ENCODE results near the gene GNG10. TPM values are rescaled to one million over a fixed set of nuclear protein-coding genes. Genes with fewer than 3 reads are reported as not detected.

Gene GNG10
- polyA plus RNA-seq, 1 experiment: 48.4 TPM

DNA sequence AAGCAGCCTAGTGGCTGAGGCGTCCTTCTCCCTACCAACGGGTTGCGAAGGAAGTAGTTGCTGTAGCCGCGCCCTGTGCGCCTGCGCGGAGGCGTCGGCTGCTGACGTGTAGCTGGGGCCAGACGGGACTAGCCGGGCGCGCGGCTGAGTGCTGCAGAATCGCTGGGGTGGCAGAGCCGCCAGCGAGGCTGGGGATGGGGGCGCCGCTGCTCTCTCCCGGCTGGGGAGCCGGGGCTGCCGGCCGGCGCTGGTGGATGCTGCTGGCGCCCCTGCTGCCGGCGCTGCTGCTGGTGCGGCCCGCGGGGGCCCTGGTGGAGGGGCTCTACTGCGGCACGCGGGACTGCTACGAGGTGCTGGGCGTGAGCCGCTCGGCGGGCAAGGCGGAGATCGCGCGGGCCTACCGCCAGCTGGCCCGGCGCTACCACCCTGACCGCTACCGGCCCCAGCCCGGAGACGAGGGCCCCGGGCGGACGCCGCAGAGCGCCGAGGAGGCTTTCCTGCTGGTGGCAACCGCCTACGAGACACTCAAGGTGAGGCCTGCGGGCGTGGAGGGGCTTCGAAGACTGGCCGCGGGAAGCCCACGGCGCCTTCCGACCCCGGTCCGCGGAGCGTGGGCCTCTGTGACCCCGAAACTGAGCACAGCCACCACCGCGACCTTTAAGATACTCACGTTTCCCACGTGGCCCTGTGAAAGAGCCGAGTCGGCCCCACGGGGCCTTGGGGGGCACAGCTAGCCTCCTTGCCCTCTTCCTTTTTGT lies 30.0 kb upstream of the GNG10 start, which contains the start of gene DNAJC25:
DNAJC25 (plus strand) TSS at position 121 of the 758 bp plus-strand sequence; CDS start at position 195, 74 bp downstream.
- Histone ChIP-seq H3K4me3 (ENCODE audit: low read depth, low read length) (peak within 1 kb of the TSS; percentile 86), H3K36me3 (ENCODE audit: control insufficient read depth, insufficient read depth, low read length) (no peaks in the 10 kb centered on the region), H3K27me3 (ENCODE audit: control insufficient read depth, insufficient read depth, low read length) (no peaks in the 10 kb centered on the region)
- TF ChIP-seq, protein P1, sequence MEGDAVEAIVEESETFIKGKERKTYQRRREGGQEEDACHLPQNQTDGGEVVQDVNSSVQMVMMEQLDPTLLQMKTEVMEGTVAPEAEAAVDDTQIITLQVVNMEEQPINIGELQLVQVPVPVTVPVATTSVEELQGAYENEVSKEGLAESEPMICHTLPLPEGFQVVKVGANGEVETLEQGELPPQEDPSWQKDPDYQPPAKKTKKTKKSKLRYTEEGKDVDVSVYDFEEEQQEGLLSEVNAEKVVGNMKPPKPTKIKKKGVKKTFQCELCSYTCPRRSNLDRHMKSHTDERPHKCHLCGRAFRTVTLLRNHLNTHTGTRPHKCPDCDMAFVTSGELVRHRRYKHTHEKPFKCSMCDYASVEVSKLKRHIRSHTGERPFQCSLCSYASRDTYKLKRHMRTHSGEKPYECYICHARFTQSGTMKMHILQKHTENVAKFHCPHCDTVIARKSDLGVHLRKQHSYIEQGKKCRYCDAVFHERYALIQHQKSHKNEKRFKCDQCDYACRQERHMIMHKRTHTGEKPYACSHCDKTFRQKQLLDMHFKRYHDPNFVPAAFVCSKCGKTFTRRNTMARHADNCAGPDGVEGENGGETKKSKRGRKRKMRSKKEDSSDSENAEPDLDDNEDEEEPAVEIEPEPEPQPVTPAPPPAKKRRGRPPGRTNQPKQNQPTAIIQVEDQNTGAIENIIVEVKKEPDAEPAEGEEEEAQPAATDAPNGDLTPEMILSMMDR (IDR thresholded peaks at IDR 0.05; ENCODE audit: insufficient read depth, low read depth, low read length): no peak
- POLR2A ChIA-PET: no interaction called here
- DNase-seq (ENCODE audit: low read depth): peak; percentile 91
- CTCF ChIA-PET: interaction anchor here (1.0 to 2.7 kb wide), 2 partner anchors 10 to 33 kb away, joined by 3 to 6 read pairs; no protein-coding TSS in a partner anchor

DNA sequence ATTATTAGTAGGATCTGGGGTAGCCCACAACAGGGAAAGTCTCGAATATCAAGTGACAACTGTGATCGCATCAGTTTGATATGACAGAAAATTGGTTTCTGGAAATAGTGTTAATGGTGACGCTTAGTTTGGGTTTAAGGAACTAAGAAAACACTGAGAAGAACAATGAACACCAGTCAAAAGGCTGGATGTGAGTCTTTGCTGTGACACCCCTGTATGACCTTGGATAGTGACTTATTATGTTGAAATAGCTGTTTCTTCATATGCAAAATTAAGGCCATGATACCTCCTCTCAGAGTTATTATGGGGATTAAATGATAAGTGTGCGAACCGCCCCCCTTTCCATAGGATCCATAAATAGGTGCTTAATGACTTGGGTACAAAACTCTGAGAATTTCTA lies 29.3 kb upstream of the GNG10 start:
- no peak for DNase-seq (ENCODE audit: low read depth)
- POLR2A ChIA-PET: no interaction called here

DNA sequence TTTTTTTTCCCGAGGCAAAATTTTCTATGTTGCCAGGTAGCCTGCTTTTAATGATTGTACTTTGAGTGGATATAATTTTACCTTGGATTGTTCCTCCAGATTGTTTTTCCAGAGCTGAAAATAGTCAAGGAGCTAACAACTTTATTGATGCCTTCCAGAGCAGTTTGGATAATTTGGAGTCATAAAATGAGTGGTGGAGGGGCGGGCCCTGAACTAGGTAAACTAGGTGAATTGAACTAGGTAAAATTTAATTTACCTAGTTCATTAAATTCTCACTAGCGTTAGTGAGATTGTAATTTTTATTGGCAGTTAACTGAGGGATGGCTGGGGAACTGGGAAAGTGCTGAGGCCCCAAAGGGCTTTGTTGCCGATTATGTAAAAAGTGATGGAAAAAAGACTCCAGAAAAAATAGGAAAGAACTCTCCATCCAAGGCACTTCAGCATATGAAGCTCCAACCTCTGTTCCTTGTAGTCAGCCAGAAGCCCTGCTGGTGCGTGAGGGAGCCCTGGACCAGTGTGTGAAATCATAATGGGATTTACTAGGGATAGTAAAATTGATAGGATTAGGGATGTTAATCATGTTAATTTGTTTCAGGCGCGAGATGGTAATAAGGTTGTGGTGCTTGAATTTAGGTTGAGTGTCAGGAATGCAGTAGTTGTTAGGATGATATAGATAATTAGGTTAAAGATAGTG lies 28.6 kb upstream of the GNG10 start:
- CTCF ChIA-PET: interaction anchor here (1.2 kb wide), 1 partner anchor 17 kb away, joined by 6 read pairs; no protein-coding TSS in a partner anchor
- POLR2A ChIA-PET: interaction anchor here (0.7 kb wide), 1 partner anchor 30 kb away, joined by 3 read pairs; no protein-coding TSS in a partner anchor

More for the DNA sequence above, 29.3 kb upstream of the GNG10 start:
- Histone ChIP-seq H3K36me3 (ENCODE audit: control insufficient read depth, insufficient read depth, low read length) (no peaks in the 10 kb centered on the region), H3K4me3 (ENCODE audit: low read depth, low read length) (peak overlapping the region; percentile 86), H3K27me3 (ENCODE audit: control insufficient read depth, insufficient read depth, low read length) (no peaks in the 10 kb centered on the region)
- CTCF ChIA-PET: interaction anchor here (2.7 kb wide), 1 partner anchor 11 kb away, joined by 6 read pairs; no protein-coding TSS in a partner anchor
- TF ChIP-seq, protein P1 (IDR thresholded peaks at IDR 0.05; ENCODE audit: insufficient read depth, low read depth, low read length): no peak

DNA sequence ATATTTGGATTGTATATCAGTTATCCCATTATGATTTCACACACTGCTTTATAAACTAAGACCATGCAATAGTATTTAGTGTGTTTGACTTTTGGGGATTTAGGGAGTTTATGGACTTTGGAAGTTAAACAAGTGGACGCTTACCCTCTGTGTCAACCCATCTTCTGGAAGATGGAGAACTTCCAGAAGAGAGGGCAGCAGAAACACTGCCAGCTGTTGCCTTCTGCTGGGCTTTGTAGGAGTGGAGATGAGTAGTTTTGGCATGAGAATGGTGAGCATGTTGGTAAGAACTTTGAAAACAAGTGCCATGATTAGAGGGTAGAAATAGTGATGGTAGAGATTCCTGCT lies 28.0 kb upstream of the GNG10 start:
- CTCF ChIA-PET: interaction anchor here (1.2 kb wide), 1 partner anchor 16 kb away, joined by 6 read pairs; no protein-coding TSS in a partner anchor
- H3K4me3 ChIP-seq (ENCODE audit: low read depth, low read length): no peak overlapping the region; the same call in 1 of the 2 replicates

More for the DNA sequence above, 28.6 kb upstream of the GNG10 start:
- TF ChIP-seq, protein P1 (IDR thresholded peaks at IDR 0.05; ENCODE audit: insufficient read depth, low read depth, low read length): no peak
- Histone ChIP-seq H3K27me3 (ENCODE audit: control insufficient read depth, insufficient read depth, low read length) (no peaks in the 10 kb centered on the region), H3K4me3 (ENCODE audit: low read depth, low read length) (peak overlapping the region; percentile 86), H3K36me3 (ENCODE audit: control insufficient read depth, insufficient read depth, low read length) (no peaks in the 10 kb centered on the region)
- DNase-seq (ENCODE audit: low read depth): no peak

More for the DNA sequence above, 28.0 kb upstream of the GNG10 start:
- TF ChIP-seq, protein P1 (IDR thresholded peaks at IDR 0.05; ENCODE audit: insufficient read depth, low read depth, low read length): no peak
- Histone ChIP-seq H3K36me3 (ENCODE audit: control insufficient read depth, insufficient read depth, low read length) (no peaks in the 10 kb centered on the region), H3K27me3 (ENCODE audit: control insufficient read depth, insufficient read depth, low read length) (no peaks in the 10 kb centered on the region)
- POLR2A ChIA-PET: interaction anchor here (0.7 kb wide), 1 partner anchor 30 kb away, joined by 3 read pairs; no protein-coding TSS in a partner anchor
- DNase-seq (ENCODE audit: low read depth): no peak

Data from BJ (cell line).